Natural killer cell (primary cell): ENCODE measurements around the gene ARSK. TPM values are rescaled to one million over a fixed set of nuclear protein-coding genes. Genes with fewer than 3 reads are reported as not detected.

ENCODE experiments used
- ATAC-seq, 3 donors: fragments of 150-1000 bp in 2 of 3; fragments of 200-7000 bp in 1 of 3; cut with Tn5 transposase; 1 replicate in 1 of 3; 2 replicates in 2 of 3; pipeline ENCODE4 v1.10.0; 2021; ENCODE audit warnings: mild to moderate bottlenecking in 2 of 3, moderate library complexity in 2 of 3
- DNase-seq, 2 donors: peaks; one replicate each; pipeline versions ENCODE4 v3.0.0 to v3.0.0-alpha.2; 2013 to 2021; ENCODE audit warnings: mixed read lengths in 1 of 2
- H3K27ac ChIP-seq: one replicate; pipeline ENCODE4 v1.5.1; 2013; ENCODE audit warnings: mild to moderate bottlenecking, low read length
- H3K27me3 ChIP-seq: one replicate; pipeline ENCODE4 v1.6.1; 2013; ENCODE audit warnings: low read length; ENCODE audit not compliant: control insufficient read depth, insufficient read depth
- H3K36me3 ChIP-seq: one replicate; pipeline ENCODE4 v1.6.1; 2013; ENCODE audit warnings: low read length; ENCODE audit not compliant: control insufficient read depth, insufficient read depth
- H3K4me1 ChIP-seq: one replicate; pipeline ENCODE4 v1.6.1; 2013; ENCODE audit warnings: low read length; ENCODE audit not compliant: control insufficient read depth, insufficient read depth
- H3K4me3 ChIP-seq: one replicate; pipeline ENCODE4 v1.5.1; 2013; ENCODE audit warnings: low read length
- H3K9me3 ChIP-seq: one replicate; pipeline ENCODE4 v1.6.1; 2013; ENCODE audit warnings: low read length; ENCODE audit not compliant: control insufficient read depth, insufficient read depth
- H3K27ac Mint-ChIP-seq, 2 donors: one replicate each; pipeline ENCODE4 v1.8.0; 2022; ENCODE audit warnings: mild to moderate bottlenecking in 2 of 2, mixed read lengths in 2 of 2, moderate library complexity in 1 of 2
- H3K27me3 Mint-ChIP-seq, 2 donors: one replicate each; pipeline ENCODE4 v1.8.0; 2022; ENCODE audit warnings: low read depth in 2 of 2, mixed read lengths in 2 of 2
- H3K36me3 Mint-ChIP-seq: one replicate; pipeline ENCODE4 v1.8.0; 2022; ENCODE audit warnings: mixed read lengths
- H3K4me1 Mint-ChIP-seq, 2 donors: one replicate each; pipeline ENCODE4 v1.8.0; 2022; ENCODE audit warnings: mixed read lengths in 2 of 2
- H3K4me3 Mint-ChIP-seq: one replicate; pipeline ENCODE4 v1.8.0; 2022; ENCODE audit warnings: mild to moderate bottlenecking, moderate library complexity, mixed read lengths
- H3K9me3 Mint-ChIP-seq, 2 donors: one replicate each; pipeline ENCODE4 v1.8.0; 2022; ENCODE audit warnings: mixed read lengths in 2 of 2
- WGBS: methylation state at CpG from one replicate; pipeline ENCODE4 v1.1.7; 2013; ENCODE audit warnings: missing lambda C conversion rate; ENCODE audit not compliant: insufficient coverage; 5-methylcytosine and 5-hydroxymethylcytosine counted together
- intact Hi-C: fragments of 100-400 bp; cut with micrococcal nuclease; formaldehyde crosslinking; loops from one replicate; pipeline ENCODE4 v1.14.2; 2022
- total RNA-seq, 4 donors: library from RNA; stranded (reverse); fragments of 120-200 nt in 1 of 4; gene quantifications; one replicate each; pipeline versions ENCODE4 v1.2.3 to v1.2.4, GENCODE V29; 2013 to 2022
- TF ChIP-seq, protein P1 (sequence below): fragments of 200-600 bp; IDR thresholded peaks from one replicate; pipeline ENCODE4 v1.8.0; 2022; ENCODE audit warnings: antibody characterized with exemption

ARSK gene
- total RNA-seq, 3 donors from 2014 or later (not counting 1 experiment from before 2014, with no cell fraction given), result 2.8 to 5.8 (median 3.5) TPM

GRCh38 chr5:95524423-95524822 is 30.5 kb upstream of the ARSK start:
- Mint-ChIP-seq H3K27ac (no peak overlapping the region), H3K9me3 (no peaks in the 10 kb centered on the region), H3K36me3 (peaks cover 5% of the 10 kb centered on the region), H3K27me3 (no peaks in the 10 kb centered on the region), H3K4me3 (no peak overlapping the region), H3K4me1 (no peaks in the 10 kb centered on the region)
- H3K4me3 ChIP-seq, result no peak overlapping the region
- ATAC-seq (no peak), DNase-seq (no peak)
- H3K27me3 ChIP-seq, result no peaks in the 10 kb centered on the region
- no peak overlapping the region for H3K27ac ChIP-seq
- intact Hi-C loops, result no loop called here
- H3K36me3 ChIP-seq, result peaks cover 74% of the 10 kb centered on the region
- no peaks in the 10 kb centered on the region for H3K9me3 ChIP-seq
- TF ChIP-seq, protein P1, sequence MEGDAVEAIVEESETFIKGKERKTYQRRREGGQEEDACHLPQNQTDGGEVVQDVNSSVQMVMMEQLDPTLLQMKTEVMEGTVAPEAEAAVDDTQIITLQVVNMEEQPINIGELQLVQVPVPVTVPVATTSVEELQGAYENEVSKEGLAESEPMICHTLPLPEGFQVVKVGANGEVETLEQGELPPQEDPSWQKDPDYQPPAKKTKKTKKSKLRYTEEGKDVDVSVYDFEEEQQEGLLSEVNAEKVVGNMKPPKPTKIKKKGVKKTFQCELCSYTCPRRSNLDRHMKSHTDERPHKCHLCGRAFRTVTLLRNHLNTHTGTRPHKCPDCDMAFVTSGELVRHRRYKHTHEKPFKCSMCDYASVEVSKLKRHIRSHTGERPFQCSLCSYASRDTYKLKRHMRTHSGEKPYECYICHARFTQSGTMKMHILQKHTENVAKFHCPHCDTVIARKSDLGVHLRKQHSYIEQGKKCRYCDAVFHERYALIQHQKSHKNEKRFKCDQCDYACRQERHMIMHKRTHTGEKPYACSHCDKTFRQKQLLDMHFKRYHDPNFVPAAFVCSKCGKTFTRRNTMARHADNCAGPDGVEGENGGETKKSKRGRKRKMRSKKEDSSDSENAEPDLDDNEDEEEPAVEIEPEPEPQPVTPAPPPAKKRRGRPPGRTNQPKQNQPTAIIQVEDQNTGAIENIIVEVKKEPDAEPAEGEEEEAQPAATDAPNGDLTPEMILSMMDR, result no peak
- H3K4me1 ChIP-seq, result no peaks in the 10 kb centered on the region
- WGBS, result 100% methylated on average over 1 of the region's 2 CpGs

DNA sequence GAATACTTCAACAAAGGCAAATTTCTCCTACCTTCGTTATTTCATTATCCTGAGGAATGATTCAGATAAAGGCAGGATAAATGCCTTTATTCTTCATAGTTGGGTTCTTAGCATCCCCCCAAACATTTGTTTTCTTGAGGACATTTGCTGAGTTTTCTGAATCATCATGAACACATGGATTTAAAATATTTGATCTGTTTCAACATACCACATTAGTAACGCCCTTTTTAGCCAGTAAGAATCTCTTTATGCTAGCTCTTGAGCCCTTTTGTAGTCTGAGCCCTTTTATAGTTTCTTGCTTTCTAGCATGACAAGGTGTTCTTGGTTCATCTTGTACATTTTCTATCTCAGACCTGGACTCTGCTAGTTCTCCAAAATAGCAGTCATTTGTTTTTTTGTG is 28.0 kb upstream of the ARSK start:
- no peaks in the 10 kb centered on the region for H3K36me3 Mint-ChIP-seq
- no peaks in the 10 kb centered on the region for H3K9me3 Mint-ChIP-seq
- intact Hi-C loops, result no loop called here
- H3K27me3 Mint-ChIP-seq, result no peaks in the 10 kb centered on the region
- H3K4me1 ChIP-seq, result no peaks in the 10 kb centered on the region
- TF ChIP-seq, protein P1, result no peak
- no peaks in the 10 kb centered on the region for H3K9me3 ChIP-seq
- H3K27ac Mint-ChIP-seq, result no peak overlapping the region
- WGBS, result 100% methylated on average over 2 of the region's 2 CpGs
- ATAC-seq (no peak), DNase-seq (no peak)
- no peaks in the 10 kb centered on the region for H3K27me3 ChIP-seq
- no peaks in the 10 kb centered on the region for H3K4me1 Mint-ChIP-seq
- no peak overlapping the region for H3K27ac ChIP-seq
- no peak overlapping the region for H3K4me3 ChIP-seq
- peaks cover 74% of the 10 kb centered on the region for H3K36me3 ChIP-seq
- no peak overlapping the region for H3K4me3 Mint-ChIP-seq

GRCh38 chr5:95528565-95528964 is 26.3 kb upstream of the ARSK start:
- no peak overlapping the region for H3K27ac ChIP-seq
- H3K36me3 ChIP-seq, result peaks cover 72% of the 10 kb centered on the region
- TF ChIP-seq, protein P1, result no peak
- intact Hi-C loops, result no loop called here
- H3K4me3 ChIP-seq, result no peak overlapping the region
- no peaks in the 10 kb centered on the region for H3K27me3 ChIP-seq
- no peak for ATAC-seq
- Mint-ChIP-seq H3K27me3 (no peaks in the 10 kb centered on the region), H3K36me3 (no peaks in the 10 kb centered on the region), H3K4me1 (no peaks in the 10 kb centered on the region), H3K27ac (no peak overlapping the region), H3K4me3 (no peak overlapping the region), H3K9me3 (no peaks in the 10 kb centered on the region)
- H3K4me1 ChIP-seq, result no peaks in the 10 kb centered on the region
- no peak for DNase-seq
- no peaks in the 10 kb centered on the region for H3K9me3 ChIP-seq

- Histone ChIP-seq H3K27me3 (no peaks in the 10 kb centered on the region), H3K4me3 (no peak overlapping the region), H3K9me3 (no peaks in the 10 kb centered on the region), H3K36me3 (peaks cover 66% of the 10 kb centered on the region), H3K4me1 (no peaks in the 10 kb centered on the region), H3K27ac (no peak overlapping the region)
- Mint-ChIP-seq H3K4me1 (peaks cover 0 to 9% of the 10 kb centered on the region in 2 donors), H3K36me3 (no peaks in the 10 kb centered on the region), H3K27me3 (no peaks in the 10 kb centered on the region), H3K9me3 (no peaks in the 10 kb centered on the region), H3K27ac (no peak overlapping the region), H3K4me3 (no peak overlapping the region)
- intact Hi-C loops, result no loop called here
- no peak for DNase-seq
- no peak for ATAC-seq
- WGBS, result 91% methylated on average over 2 of the region's 2 CpGs
- TF ChIP-seq, protein P1, result no peak
Measured at GRCh38 chr5:95530416-95530815, 24.5 kb upstream of the ARSK start.
